Measurements from ENCODE around the gene TNIK. TPM values are rescaled to one million over a fixed set of nuclear protein-coding genes. Genes with fewer than 3 reads are reported as not detected.
A peak's percentile ranks its signal among the peaks of the same experiment; 100 is the strongest.

Gene TNIK
- total and polyA plus RNA-seq, 2 of the 13 experiments (the other 11 are each of a cell fraction or from before 2014, with no cell fraction given): 0.15 to 0.22 TPM

GRCh38 chr3:171172070-171172469 is 288.1 kb downstream of the TNIK start:
- no peak for ATAC-seq
- WGBS (ENCODE audit: low lambda C conversion rate): 75% methylated on average over 4 of the region's 4 CpGs
- no peak overlapping the region for H3K27ac ChIP-seq (ENCODE audit: extremely low read length, insufficient read depth, low read length)
- no peak overlapping the region for H3K9ac ChIP-seq (ENCODE audit: insufficient read depth, low read depth, low read length)
- BruUV-seq (replicated peaks): no TSS peak
- no peaks in the 10 kb centered on the region for H3K9me3 ChIP-seq (ENCODE audit: low read length)
- no peak overlapping the region for H3K4me3 ChIP-seq (replicated peaks in 1 of 3; ENCODE audit: insufficient read depth in 1 of 3, low read depth in 2 of 3, low read length in 3 of 3)
- POLR2A ChIA-PET: no interaction called here
- H4K20me1 ChIP-seq (ENCODE audit: insufficient read depth, low read length): no peaks in the 10 kb centered on the region
- H3K4me1 ChIP-seq (ENCODE audit: insufficient read depth, low read length): peaks cover 43% of the 10 kb centered on the region
- no peak for DNase-seq (ENCODE audit: low spot score)
- TF ChIP-seq ZNF124 (CRISPR knock-in tag; IDR thresholded peaks at IDR 0.05) (no peak), ZNF644 (CRISPR knock-in tag; IDR thresholded peaks at IDR 0.05; ENCODE audit: low read depth) (0 out of 2 replicates have a peak, but pooled peaks have one; percentile 11), CTCF (CRISPR knock-in tag; IDR thresholded peaks at IDR 0.05) (peak; percentile 34)
- intact Hi-C loops (cut with micrococcal nuclease; ENCODE audit: unreplicated experiment) (no loop called here), in situ Hi-C loops (cut with HindIII; ENCODE audit: extremely low pct_ligation_motif_present, low pct_unique_long_range_greater_than_20kb) (no loop called here)
- no peak for FAIRE-seq
- H3K4me2 ChIP-seq (ENCODE audit: low read depth, low read length): no peak overlapping the region
- H3K27me3 ChIP-seq (ENCODE audit: control insufficient read depth in 1 of 2, insufficient read depth in 2 of 2, low read length in 2 of 2): no peaks in the 10 kb centered on the region
- CTCF ChIA-PET (ENCODE audit: low intra/inter-chr PET ratio, low total read pairs): no interaction called here
- no peaks in the 10 kb centered on the region for H3K36me3 ChIP-seq (replicated peaks in 1 of 2; ENCODE audit: control insufficient read depth in 1 of 2, insufficient read depth in 2 of 2, low read length in 2 of 2)
- no peak overlapping the region for H2AFZ ChIP-seq (ENCODE audit: low read length)
- H3K79me2 ChIP-seq (ENCODE audit: insufficient read depth, low read length): no peaks in the 10 kb centered on the region

- H3K9ac ChIP-seq (ENCODE audit: insufficient read depth, low read depth, low read length): no peak overlapping the region
- no peaks in the 10 kb centered on the region for H3K79me2 ChIP-seq (ENCODE audit: insufficient read depth, low read length)
- H3K27ac ChIP-seq (ENCODE audit: extremely low read length, insufficient read depth, low read length): no peak overlapping the region
- ATAC-seq (no peak), DNase-seq (ENCODE audit: low spot score) (no peak), FAIRE-seq (no peak)
- intact Hi-C loops (cut with micrococcal nuclease; ENCODE audit: unreplicated experiment): loop anchor here (5.0 kb wide), 1 partner anchor 208 kb away; no protein-coding TSS in a partner anchor
- in situ Hi-C loops (cut with HindIII; ENCODE audit: extremely low pct_ligation_motif_present, low pct_unique_long_range_greater_than_20kb): loop anchor here (5.0 kb wide), 2 partner anchors 123 to 208 kb away; no protein-coding TSS in a partner anchor
- H3K36me3 ChIP-seq (replicated peaks in 1 of 2; ENCODE audit: control insufficient read depth in 1 of 2, insufficient read depth in 2 of 2, low read length in 2 of 2): no peaks in the 10 kb centered on the region
- H2AFZ ChIP-seq (ENCODE audit: low read length): no peak overlapping the region
- H4K20me1 ChIP-seq (ENCODE audit: insufficient read depth, low read length): no peaks in the 10 kb centered on the region
- POLR2A ChIA-PET: no interaction called here
- H3K4me1 ChIP-seq (ENCODE audit: insufficient read depth, low read length): peaks cover 43% of the 10 kb centered on the region
- WGBS (ENCODE audit: low lambda C conversion rate): 81% methylated on average over 1 of the region's 1 CpG
- CTCF ChIA-PET (ENCODE audit: low intra/inter-chr PET ratio, low total read pairs): no interaction called here
- BruUV-seq (replicated peaks): no TSS peak
- H3K27me3 ChIP-seq (ENCODE audit: control insufficient read depth in 1 of 2, insufficient read depth in 2 of 2, low read length in 2 of 2): no peaks in the 10 kb centered on the region; a peak in 1 of 5 replicates
- H3K9me3 ChIP-seq (ENCODE audit: low read length): no peaks in the 10 kb centered on the region
- no peak overlapping the region for H3K4me3 ChIP-seq (replicated peaks in 1 of 3; ENCODE audit: insufficient read depth in 1 of 3, low read depth in 2 of 3, low read length in 3 of 3)
- H3K4me2 ChIP-seq (ENCODE audit: low read depth, low read length): no peak overlapping the region
- TF ChIP-seq TCF7 (IDR thresholded peaks at IDR 0.05; ENCODE audit: low read depth) (peak; percentile 28; the same call in 1 of the 2 replicates), SNAPC4 (CRISPR knock-in tag; IDR thresholded peaks at IDR 0.05) (no peak)
Observed at GRCh38 chr3:171169866-171170265, 290.3 kb downstream of the TNIK start.

Data from HepG2 (cell line).